Left hindlimb (tissue), 1 donor: ENCODE results near the gene C20orf204.

ENCODE experiments used
- DNase-seq: peaks from one replicate; pipeline ENCODE4 v3.0.0-alpha.2; 2018

The C20orf204 gene

GRCh38 chr20:64042054-64042781, 6.2 kb downstream of the C20orf204 start:
- DNase-seq: no peak

- DNase-seq: no peak
Observed at GRCh38 chr20:64043768-64044167, 7.8 kb downstream of the C20orf204 start.

- DNase-seq: peak; percentile 41
Observed at GRCh38 chr20:64044484-64045247, 8.7 kb downstream of the C20orf204 start.

- DNase-seq: peak; percentile 38
Observed at GRCh38 chr20:64045346-64046011, 9.5 kb downstream of the C20orf204 start.

GRCh38 chr20:64047046-64047389, 11.0 kb downstream of the C20orf204 start:
- no peak for DNase-seq

- no peak for DNase-seq
Observed at GRCh38 chr20:64047968-64048401, 12.0 kb downstream of the C20orf204 start.

- peak; percentile 36 for DNase-seq
Observed at GRCh38 chr20:64048402-64049044, 12.5 kb downstream of the C20orf204 start.

- DNase-seq: peak; percentile 61
Observed at GRCh38 chr20:64049060-64049877, 13.3 kb downstream of the C20orf204 start, which contains the start of gene SOX18. Gene SOX18, minus strand, starts transcription at chr20:64049639. Its CDS starts 123 bp downstream, at chr20:64049516.

GRCh38 chr20:64049878-64050260, 13.9 kb downstream of the C20orf204 start:
- no peak for DNase-seq

GRCh38 chr20:64050261-64051032, 14.5 kb downstream of the C20orf204 start:
- peak; percentile 32 for DNase-seq

GRCh38 chr20:64051033-64051452, 15.1 kb downstream of the C20orf204 start:
- DNase-seq: no peak

GRCh38 chr20:64051561-64052325, 15.8 kb downstream of the C20orf204 start:
- DNase-seq: peak; percentile 52

GRCh38 chr20:64052326-64052722, 16.3 kb downstream of the C20orf204 start:
- no peak for DNase-seq

- no peak for DNase-seq
Observed at GRCh38 chr20:64052987-64053840, 17.2 kb downstream of the C20orf204 start.

GRCh38 chr20:64053841-64054661, 18.1 kb downstream of the C20orf204 start:
- peak; percentile 82 for DNase-seq

- no peak for DNase-seq
Observed at GRCh38 chr20:64055396-64055892, 19.5 kb downstream of the C20orf204 start.

- DNase-seq: no peak
Observed at GRCh38 chr20:64055893-64056638, 20.1 kb downstream of the C20orf204 start.

GRCh38 chr20:64056639-64056888, 20.6 kb downstream of the C20orf204 start:
- DNase-seq: no peak
